Ovary (tissue), 3 donors: ENCODE results near the gene BBOF1.

ENCODE experiments used
- POLR2A ChIP-seq: fragments of 450-650 bp; IDR thresholded peaks from one replicate; pipeline ENCODE4 v1.6.1; 2017; ENCODE audit warnings: antibody characterized with exemption, mild to moderate bottlenecking, moderate library complexity
- TF ChIP-seq, protein P1 (sequence below), 3 donors: fragments of 450-650 bp in 2 of 3; fragments of 200-600 bp in 1 of 3; IDR thresholded peaks; one replicate each; pipeline versions ENCODE4 v1.5.1 to v1.8.0; 2016 to 2022; ENCODE audit warnings: antibody characterized with exemption in 3 of 3, mild to moderate bottlenecking in 1 of 3
- donor health status: DM: no; HTN: no; CAD: no.

DNA sequence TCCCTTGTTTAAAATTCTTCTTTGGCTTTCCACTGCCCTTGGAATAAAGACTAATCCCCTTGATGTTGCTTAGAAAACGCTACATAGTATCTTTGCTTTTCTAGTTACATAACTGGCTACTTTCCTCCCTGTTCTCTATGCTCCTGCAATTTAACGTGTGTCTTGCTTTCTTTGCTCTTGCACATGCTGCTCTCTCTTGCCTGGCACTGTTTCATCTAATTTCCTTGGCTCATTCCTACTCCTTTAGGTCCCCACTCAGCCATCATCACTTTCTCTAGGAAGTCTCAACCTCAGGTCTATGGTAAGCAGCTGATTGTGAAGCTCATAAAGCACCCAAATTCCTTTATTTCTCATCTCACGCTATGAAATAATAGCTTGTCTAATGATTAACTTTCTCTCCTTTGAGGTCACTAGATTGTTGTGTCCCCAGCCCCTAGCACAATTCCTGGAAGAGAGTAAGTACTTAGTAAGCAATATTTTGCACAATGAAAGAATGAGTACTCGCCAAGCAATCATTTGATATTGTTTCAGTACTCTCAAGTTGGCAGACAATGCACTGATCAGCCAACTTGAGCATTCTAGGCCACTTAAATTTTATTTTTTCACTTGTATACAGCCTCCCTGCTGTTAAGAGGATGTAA, 61.8 kb downstream of the BBOF1 start:
- TF ChIP-seq, protein P1, sequence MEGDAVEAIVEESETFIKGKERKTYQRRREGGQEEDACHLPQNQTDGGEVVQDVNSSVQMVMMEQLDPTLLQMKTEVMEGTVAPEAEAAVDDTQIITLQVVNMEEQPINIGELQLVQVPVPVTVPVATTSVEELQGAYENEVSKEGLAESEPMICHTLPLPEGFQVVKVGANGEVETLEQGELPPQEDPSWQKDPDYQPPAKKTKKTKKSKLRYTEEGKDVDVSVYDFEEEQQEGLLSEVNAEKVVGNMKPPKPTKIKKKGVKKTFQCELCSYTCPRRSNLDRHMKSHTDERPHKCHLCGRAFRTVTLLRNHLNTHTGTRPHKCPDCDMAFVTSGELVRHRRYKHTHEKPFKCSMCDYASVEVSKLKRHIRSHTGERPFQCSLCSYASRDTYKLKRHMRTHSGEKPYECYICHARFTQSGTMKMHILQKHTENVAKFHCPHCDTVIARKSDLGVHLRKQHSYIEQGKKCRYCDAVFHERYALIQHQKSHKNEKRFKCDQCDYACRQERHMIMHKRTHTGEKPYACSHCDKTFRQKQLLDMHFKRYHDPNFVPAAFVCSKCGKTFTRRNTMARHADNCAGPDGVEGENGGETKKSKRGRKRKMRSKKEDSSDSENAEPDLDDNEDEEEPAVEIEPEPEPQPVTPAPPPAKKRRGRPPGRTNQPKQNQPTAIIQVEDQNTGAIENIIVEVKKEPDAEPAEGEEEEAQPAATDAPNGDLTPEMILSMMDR (IDR thresholded peaks at IDR 0.05): no peak
- TF ChIP-seq POLR2A: no peak
